ENCODE results near the gene CABLES1.
"Not testable (repeated sequence)": the region's sequence is repeated elsewhere in the genome, so short reads cannot be mapped to it uniquely, and the experiment has no call there.

Gene CABLES1

DNA sequence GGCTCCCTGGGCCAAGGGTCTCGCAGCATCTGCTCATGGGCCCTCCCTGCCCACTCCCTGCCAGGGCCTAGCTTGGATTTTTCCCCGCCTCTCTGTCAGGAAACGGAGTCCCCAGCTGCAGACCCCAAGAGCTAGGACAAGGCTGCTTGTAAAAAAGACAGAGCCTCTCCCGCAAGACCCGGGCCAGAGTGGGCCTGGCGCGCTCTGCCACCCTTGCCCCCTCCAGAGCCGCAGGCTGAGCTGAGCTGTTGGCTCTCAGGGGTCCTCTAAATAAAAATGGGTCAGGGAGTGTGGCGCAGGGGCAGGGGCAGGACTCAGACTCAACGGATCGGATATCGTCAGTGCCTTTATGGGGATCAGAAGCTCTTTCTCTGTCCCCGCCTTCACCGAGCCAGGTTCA lies 112.6 kb downstream of the CABLES1 start:
- FAIRE-seq: no peak

DNA sequence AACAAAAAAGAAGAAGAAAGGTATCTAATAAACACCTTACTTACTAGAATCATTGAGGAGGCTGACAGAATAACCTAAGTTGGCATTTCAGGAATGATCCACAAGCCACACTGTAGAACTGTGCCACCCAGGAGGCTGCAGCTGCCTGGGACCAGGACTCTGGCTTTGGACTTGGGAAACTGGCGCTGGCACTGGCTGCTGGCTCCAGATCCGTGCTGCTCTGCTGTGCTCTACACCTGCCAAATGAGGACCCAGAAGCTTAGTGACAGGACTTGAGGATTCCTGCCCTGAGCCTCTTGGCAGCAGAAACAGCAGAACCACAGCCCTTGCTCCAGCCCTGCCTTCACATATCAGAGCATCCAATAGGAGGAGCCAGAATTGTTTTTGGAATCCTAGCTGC lies 113.5 kb downstream of the CABLES1 start:
- no peak for FAIRE-seq

DNA sequence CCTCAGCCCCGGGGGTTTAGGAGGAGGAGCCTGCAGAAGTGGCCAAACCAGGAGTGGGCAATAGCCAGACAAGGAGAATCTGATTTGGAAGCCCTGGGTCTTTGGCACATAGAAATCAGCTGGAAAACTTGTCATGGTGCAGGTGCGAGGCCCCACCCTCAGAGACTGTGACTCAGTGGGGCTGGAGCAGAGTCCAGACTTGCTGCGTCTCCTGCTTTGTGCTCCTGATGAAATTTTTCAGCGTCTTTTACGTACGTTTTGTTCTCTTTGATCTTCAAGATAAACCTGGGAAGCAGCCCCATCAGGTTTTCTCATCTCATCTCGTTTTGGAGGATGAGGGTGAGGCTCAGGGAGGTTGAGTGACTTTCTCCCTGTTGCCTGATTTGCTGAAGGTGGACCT lies 114.1 kb downstream of the CABLES1 start:
- no peak for FAIRE-seq

DNA sequence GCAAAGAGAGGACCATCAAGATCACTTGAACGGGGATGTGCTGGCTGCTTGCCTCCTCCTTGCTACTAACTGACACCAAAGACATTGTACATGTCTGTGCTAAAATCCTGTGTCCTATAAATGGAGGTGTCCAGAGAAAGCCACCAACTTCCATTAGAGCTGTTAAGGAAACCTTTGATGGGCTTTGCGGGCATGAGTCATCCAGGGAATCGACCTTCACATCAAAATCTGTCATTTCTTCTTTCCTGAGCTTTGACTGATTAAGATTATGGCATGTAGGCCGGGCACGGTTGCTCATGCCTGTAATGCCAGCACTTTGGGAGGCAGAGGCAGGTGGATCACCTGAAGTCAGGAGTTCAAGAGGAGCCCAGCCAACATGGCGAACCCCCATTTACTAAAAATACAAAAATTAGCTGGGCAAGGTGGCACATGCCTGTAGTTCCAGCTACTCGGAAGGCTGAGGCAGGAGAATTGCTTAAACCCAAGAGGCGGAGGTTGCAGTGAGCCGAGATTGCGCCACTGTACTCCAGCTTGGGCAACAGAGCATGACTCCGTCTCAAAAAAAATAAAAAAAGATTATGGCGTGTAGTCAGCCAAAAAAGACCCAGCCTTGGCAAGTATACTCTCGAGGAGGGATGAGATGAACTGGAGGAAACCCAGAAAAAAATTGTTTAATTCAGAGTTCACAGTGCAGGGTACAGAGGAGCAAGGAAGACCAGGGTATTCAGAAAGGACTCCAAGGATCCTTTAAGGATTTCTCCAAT lies 115.8 kb downstream of the CABLES1 start:
- no peak for FAIRE-seq

DNA sequence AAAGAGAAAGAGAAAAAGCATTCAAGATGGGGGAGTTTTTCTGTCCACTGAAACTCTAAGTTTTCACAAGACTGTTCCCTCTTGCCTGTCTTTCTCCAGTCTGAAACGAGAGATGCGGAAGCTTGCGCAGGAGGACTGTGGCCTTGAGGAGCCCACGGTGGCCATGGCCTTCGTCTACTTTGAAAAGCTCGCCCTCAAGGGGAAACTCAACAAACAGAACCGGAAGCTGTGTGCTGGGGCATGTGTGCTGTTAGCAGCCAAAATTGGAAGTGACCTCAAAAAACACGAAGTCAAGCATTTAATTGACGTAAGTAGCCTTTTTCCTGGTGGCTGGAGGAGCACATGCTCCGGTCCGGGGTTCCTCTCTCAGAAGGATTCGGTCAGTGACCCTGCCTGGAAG lies 118.3 kb downstream of the CABLES1 start:
- FAIRE-seq: no peak

DNA sequence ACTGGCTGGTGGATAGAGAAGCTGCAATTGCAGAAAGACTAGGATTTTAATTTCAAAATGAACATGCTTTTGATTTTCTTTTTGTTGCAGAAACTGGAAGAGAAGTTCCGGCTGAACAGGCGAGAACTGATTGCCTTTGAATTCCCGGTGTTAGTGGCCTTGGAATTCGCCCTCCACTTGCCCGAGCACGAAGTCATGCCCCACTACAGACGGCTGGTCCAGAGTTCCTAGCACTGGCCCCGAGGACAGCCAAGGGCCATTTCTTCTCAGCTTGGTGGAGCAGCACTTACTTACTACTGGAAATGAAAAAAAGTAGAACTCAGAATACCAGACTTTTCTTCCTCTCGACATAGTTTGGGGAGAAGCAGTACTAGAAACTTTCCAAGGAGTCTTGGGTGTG lies 121.9 kb downstream of the CABLES1 start:
- no peak for FAIRE-seq

DNA sequence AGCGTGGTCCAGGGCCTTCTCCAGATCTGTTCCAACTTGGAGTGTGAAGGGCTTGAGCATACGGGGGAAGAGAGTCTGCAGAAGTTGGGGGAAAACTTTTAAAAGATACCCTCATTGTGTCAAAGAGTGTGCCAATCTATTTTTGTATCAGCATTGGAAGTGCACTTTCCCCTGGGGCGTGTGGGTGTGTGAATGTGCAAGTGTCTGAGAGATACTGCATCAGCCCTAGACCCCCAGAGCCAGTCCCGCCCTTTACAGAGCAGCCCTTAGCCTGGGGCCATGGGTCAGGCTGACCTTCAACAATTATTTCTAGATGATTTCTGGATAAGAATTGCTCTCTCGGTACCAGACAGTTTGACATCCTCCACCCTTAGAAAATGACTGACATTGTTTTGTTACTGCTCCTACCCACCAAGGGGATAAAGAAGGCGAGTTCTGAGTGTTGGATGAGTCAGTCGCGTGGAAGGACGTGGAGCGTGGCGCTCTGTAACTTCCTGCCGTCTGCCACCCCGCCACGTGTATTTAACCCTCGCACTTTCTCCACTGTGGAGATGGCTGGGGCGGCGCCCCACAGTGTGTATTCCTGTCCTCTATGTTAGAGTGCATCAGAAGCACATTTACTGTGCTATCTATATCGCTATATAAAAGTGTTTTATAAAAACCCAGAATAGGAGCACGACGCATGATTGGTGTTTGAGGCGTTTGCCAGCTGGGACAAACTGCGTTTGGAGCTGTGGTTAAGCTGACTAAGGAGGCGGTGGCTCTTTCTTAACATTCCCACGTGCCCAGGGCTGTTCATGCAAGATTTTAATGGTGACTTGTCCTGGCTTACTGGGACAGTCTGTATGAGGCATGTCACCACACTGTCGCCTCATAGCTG lies 122.6 kb downstream of the CABLES1 start:
- FAIRE-seq: no peak

DNA sequence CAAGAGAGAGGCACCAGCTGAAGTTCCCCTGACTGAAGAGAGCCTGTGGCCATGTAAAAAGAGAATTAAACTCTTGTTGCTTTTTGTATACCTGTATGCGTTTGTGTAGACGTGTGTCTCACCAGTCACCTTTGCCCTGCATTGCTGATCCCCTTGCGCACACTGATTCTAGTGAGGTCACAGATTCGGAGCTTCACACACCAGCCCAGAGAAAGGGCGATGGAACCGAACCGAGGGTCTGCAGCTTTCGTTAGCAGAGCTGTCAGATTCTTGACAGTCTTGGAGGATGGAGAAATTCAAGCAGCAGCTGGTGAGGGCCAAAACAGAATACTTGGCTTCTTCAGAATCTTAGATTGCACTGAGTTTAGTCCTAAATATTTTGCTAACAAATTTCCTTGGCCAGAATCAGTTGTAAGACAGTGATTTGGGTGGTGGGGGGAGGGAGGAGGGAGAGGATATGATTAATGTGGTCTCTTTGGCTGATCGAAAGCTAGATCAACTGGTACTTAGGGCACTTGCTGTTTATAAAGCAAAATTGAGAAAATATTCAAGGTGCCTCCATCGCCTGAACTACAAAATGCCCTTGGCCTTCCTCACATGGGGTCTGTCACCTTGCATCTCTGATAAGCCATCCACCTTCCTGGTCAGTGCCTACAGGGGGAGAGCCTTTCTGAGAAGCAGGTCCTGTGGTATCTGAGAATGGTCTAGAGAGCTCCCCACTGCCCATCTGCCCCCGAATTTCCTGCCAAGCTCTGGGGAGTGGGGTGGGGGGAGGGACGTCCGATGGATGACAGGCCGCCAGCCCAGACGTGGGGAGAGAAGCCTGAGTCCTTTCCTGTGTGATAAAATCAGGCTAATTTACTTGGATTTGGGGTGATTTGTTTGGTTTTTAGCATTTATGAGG lies 123.5 kb downstream of the CABLES1 start:
- FAIRE-seq: no peak

DNA sequence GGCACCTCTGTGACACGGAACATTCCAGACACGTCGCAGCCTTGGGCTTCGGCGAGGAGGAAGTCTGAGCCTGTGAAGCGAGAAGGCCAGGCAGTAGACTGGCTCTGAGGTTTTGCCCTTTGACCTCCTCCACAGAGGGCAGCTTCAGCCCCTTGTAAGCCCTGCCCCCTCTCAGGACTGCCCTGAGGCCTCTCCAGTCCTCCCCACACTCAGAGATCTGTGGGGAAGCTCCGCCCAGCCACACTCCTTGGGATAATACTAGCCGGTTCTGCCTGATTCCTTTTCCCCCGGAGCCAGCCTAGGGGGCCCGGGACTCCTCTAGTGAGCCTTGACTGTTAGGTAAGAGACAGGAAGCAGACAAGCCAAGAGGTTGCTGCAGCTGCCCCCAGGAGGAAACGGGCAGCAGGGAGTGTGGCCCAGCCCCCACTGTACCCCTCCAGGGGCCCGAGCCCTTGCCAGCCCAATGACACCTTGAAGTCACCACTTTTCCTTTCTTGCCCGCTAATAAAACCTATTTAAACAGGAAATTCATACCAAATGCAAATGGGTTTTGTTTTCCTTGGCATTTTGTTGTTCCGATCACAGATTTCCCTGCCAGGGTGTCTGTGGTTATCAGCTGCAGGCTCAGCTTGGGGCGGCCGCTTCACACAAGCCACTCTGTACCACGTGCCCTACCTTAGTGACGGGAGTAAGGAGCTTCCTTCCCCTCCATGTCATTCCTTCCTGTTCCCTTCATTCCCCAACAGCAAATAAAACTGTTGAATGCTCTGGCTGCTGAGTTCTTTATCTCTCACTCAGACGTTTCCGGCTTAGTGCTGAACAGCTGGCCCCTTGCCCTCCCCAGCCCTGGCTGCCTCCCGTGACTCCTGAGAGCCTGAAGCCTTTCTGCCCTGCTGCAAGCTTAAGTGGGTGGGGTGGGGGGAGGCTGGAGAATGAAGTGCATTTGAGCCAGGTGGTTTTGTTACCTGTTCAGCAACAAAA lies 124.7 kb downstream of the CABLES1 start:
- FAIRE-seq: no peak

DNA sequence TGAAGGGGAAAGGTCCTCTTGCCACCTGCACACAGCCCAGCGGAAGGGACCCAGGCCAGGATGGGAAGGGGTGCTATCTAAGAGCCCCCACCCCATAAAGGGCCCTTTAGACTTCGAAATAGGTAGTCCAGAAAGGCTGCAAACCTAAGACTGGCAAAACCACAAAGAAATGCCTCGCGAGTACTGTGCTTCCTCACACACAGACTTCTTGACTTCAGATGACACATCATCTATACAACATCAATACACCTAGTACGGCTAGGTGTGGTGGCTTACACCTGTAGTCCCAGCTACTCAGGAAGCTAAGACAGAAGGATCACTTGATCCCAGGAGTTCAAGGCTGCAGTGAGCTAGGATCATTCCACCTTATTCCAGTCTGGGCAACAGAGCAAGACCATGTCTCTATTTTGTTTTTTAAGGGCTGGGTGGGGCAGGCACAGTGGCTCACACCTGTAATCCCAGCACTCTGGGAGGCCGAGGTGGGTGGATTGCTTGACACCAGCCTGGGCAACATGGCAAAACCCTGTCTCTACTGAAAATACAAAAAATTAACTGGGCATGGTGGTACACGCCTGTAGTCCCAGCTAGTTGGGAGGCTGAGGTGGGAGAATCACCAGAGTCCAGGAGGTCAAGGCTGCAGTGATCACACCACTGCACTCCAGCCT lies 125.8 kb downstream of the CABLES1 start:
- FAIRE-seq: no peak

DNA sequence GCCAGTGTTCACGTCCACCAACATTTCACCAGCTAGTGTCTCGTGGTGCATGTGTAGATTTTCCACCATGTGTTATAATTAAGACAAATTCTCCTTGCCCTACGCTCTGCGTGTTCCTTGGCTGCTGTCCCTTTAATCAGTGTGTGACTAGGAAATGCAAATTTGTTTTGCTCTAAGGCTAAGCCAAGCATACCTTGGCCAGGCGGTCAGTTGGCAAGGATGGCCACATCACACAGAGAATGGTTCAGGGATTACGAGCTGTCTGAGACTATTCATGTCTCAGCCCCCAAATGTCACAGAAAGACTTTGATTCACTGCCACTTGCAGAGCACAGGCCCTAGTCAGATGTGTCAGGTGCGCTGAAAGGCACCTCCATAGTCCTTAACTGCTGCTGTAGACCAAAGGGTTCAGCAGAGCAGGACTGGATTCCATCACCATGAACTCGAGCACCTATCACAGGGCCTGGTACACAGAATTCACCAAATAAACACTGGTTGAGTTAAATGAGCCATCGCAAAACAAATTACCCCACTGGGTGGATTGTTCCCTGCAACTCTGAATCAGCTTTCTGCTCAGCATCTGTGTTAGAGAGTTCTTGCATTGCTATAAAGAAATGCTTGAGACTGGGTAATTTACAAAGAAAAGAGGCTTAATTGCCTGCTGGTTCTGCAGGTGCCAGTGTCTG lies 128.4 kb downstream of the CABLES1 start:
- no peak for FAIRE-seq

DNA sequence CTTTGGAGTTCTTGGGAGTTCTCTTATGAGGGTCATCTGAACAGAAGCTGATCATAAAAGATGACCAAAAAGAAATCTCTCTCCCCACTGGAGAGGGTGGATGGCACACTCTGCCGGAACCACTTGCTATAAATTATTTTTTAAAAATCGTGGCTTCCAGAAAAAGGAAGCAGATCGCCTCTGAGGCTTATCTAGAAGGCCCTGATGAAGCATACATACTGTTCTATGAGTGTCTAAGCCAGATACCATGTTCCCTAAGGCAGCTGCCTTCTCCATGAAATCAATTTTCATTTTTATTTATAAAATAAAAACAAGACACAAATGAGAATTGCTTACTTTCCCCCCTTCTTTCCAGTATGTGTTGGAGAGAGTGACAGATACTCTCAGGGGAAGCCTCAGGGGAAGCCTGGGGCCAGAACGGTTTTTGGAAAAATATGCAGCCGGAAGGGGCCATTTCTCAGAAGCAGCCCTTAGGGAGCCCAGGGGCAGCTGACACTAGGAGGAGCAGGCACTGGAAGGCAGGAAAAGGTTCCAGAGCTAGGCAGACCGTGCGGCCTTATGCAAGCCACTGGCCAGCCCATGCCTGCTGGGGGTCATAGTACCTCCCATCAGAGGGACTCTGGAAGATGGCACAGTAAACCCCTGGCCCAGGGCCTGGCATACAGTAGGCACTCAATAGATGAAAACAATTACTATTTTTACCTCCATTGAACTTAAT lies 130.6 kb downstream of the CABLES1 start:
- no peak for FAIRE-seq

DNA sequence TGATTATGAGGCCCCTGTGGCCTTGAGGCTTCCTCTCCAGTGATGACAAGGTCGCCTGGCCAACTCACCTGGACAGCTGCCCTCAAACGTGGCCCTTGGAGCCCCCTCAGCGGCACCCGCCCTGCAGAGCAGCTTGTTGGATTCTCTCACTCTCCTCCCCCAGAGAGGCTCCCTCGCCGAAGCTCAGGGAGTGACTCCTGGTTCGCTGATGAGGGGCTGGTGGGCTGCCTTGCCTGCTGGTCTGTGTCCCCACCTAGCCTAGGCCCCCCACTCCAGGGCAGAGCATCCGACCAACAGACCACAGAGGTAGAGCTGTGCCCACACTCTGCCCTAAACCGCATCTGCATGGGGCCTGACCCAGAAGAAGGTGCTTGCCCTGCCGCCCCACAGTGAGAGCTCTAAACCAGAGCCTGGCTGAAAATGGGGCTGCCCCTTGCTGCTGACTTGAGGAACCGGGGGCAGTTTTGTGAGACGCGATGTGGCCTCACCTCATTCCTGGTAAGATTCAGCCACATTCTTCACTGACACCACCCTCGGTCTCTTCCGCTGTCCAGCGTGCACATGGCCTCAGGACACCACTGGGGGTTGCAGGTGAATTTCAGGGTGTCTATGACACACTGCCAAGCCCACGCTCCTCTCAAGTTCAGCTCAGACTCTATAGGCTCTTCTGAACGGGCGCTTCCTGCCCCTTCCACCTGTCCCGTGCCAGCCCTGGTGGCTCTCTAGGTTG lies 131.6 kb downstream of the CABLES1 start:
- FAIRE-seq: no peak

DNA sequence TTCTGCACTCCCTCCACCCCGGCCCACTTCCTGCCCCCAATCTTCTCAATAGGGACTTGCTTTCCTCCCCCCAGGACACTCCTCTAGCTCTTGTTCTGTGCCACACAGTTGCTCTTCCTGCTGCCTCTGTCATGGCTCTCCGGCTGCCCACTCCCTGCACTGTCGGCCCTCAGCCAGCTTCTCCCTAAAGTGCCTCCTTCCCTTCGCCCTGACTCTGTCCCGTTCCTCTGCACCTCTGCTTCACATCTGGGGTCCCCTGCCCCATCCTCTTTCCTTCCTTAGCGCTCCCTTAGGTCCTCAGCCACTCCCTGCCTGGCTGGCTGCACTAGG lies 132.1 kb downstream of the CABLES1 start:
- FAIRE-seq: no peak

DNA sequence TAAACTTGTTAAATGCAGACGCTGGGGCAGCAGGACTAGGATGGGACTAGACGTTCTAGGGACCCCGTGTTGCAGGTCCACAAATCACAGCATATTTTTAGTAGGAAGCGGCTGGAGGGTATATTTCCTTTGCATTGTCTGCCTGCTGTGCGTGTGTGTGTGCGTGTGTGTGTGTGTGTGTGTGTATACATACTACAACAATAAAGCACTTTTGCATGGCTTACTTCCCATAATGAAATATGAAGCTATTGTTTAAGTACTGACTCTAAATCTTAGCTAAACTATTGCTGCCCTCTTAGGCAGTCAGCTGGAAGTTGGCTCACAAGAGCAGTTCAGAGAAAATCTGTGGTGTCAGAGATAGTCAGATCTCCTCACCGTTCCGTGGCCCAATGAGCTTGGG lies 133.4 kb downstream of the CABLES1 start:
- no peak for FAIRE-seq

DNA sequence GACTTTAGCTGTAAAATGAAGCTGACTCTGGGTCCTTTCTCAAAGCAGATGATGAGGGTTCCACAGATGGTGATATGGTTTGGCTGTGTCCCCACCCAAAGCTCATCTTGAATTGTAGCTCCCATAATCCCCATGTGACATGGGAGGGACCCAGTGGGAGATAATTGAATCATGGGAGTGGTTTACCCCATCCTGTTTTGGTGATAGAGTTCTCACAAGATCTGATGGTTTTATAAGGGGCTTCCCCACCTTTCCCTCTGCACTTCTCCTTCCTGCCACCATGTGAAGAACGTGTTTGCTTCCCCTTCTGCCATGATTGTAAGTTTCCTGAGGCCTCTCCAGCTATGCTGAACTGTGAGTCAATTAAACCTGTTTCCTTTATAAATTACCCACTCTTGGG lies 133.8 kb downstream of the CABLES1 start:
- not testable (repeated sequence) for FAIRE-seq

DNA sequence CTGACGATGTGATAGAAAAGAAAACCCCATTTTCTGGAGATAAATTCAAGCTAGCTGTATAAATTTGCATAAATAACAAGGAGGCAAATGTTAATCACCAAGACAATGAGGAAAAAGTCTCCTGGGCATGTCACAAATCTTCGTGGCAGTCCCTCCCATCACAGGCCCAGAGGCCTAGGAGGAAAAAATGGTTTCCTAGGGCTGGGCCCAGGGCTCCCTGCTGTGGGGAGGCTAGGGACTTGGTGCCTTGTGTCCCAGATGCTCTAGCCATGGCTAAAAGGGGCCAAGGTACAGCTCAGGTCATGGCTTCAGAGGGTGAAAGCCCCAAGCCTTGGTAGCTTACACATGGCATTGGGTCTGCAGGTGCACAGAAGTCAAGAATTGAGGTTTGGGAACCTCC lies 134.6 kb downstream of the CABLES1 start:
- FAIRE-seq: no peak

DNA sequence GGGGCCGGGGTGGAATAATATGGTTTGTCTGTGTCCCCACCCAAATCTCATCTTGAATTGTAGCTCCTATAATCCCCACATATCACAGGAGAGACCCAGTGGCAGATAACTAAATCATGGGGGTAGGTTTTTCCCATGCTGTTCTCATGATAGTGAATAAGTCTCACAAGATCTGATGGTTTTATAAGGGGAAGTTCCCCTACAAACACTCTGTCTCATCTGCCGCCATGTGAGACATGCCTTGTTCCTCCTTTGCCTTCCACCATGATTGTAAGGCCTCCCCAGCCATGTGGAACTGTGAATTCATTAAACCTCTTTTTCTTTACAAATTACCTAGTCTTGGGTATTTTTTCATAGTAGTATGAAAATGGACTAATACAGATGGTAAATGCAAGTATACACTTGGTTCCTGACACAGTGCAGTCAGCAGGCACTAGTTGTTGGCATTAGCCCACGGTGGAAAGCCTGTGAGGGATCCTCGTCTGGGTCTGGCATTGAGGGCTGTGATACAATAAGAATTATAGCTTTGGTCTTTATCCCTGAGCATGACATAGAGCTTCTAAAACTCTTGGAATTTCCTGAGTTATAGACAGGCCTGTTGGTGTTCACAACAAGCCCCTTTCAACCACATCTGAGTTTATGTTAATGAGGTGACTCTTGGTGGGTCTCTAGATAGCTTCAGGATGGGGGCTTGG lies 135.8 kb downstream of the CABLES1 start:
- FAIRE-seq: no peak
